Measurements from ENCODE around the gene RYR1.
"Not testable (repeated sequence)": the region's sequence is repeated elsewhere in the genome, so short reads cannot be mapped to it uniquely, and the experiment has no call there.

RYR1 gene

GRCh38 chr19:38544569-38545315 is 111.3 kb downstream of the RYR1 start:
- DNase-seq: peak; percentile 38

- DNase-seq: no peak
These were observed 112.1 kb downstream of the RYR1 start for GRCh38 chr19:38545596-38545995.

- DNase-seq: no peak
These were observed 113.9 kb downstream of the RYR1 start for GRCh38 chr19:38547421-38547820.

- DNase-seq: no peak
These were observed 115.6 kb downstream of the RYR1 start for GRCh38 chr19:38549061-38549460.

- no peak for DNase-seq
These were observed 116.5 kb downstream of the RYR1 start for GRCh38 chr19:38549942-38550341.

GRCh38 chr19:38550376-38550775 is 116.9 kb downstream of the RYR1 start:
- no peak for DNase-seq

- no peak for DNase-seq
These were observed 117.9 kb downstream of the RYR1 start for GRCh38 chr19:38551450-38551813.

- not testable (repeated sequence) for DNase-seq
These were observed 119.7 kb downstream of the RYR1 start for GRCh38 chr19:38553239-38553638.

GRCh38 chr19:38554676-38555141 is 121.2 kb downstream of the RYR1 start:
- no peak for DNase-seq

- DNase-seq: no peak
These were observed 121.7 kb downstream of the RYR1 start for GRCh38 chr19:38555200-38555599.

- no peak for DNase-seq
These were observed 123.2 kb downstream of the RYR1 start for GRCh38 chr19:38556521-38557174.

- no peak for DNase-seq
These were observed 123.8 kb downstream of the RYR1 start for GRCh38 chr19:38557205-38557799.

GRCh38 chr19:38558933-38559332 is 125.4 kb downstream of the RYR1 start:
- not testable (repeated sequence) for DNase-seq

- no peak for DNase-seq
These were observed 126.2 kb downstream of the RYR1 start for GRCh38 chr19:38559428-38560401.

GRCh38 chr19:38561053-38561606 is 127.6 kb downstream of the RYR1 start:
- no peak for DNase-seq

- DNase-seq: no peak
These were observed 128.2 kb downstream of the RYR1 start for GRCh38 chr19:38561658-38562057.

- DNase-seq: no peak
These were observed 128.6 kb downstream of the RYR1 start for GRCh38 chr19:38562096-38562495.

- no peak for DNase-seq
These were observed 130.0 kb downstream of the RYR1 start for GRCh38 chr19:38563475-38563874.

GRCh38 chr19:38564981-38565690 is 131.6 kb downstream of the RYR1 start:
- peak; percentile 8 for DNase-seq

- no peak for DNase-seq
These were observed 132.2 kb downstream of the RYR1 start for GRCh38 chr19:38565691-38566105.

- no peak for DNase-seq
These were observed 136.0 kb downstream of the RYR1 start for GRCh38 chr19:38569368-38569983.
